GM18907 (cell line): ENCODE results near the gene DLGAP4.

Experiments
- ATAC-seq: cut with Tn5 transposase; IDR thresholded peaks from one replicate; pipeline ENCODE4 v1.9.1; 2021; ENCODE audit warnings: mild to moderate bottlenecking, moderate library complexity; ENCODE audit not compliant: unreplicated experiment

The DLGAP4 gene

GRCh38 chr20:36525620-36526365 is 219.7 kb downstream of the DLGAP4 start:
- ATAC-seq: no peak

- ATAC-seq: no peak
These were observed 220.4 kb downstream of the DLGAP4 start for GRCh38 chr20:36526521-36527011.

GRCh38 chr20:36527331-36528125 is 221.4 kb downstream of the DLGAP4 start:
- no peak for ATAC-seq

- ATAC-seq: no peak
These were observed 222.2 kb downstream of the DLGAP4 start for GRCh38 chr20:36528176-36528874.

- ATAC-seq: no peak
These were observed 222.8 kb downstream of the DLGAP4 start for GRCh38 chr20:36528875-36529417.

GRCh38 chr20:36532388-36532787 is 226.2 kb downstream of the DLGAP4 start:
- no peak for ATAC-seq

- no peak for ATAC-seq
These were observed 226.7 kb downstream of the DLGAP4 start for GRCh38 chr20:36532822-36533221.

- ATAC-seq: no peak
These were observed 232.0 kb downstream of the DLGAP4 start for GRCh38 chr20:36538026-36538722.

GRCh38 chr20:36540551-36541211 is 234.5 kb downstream of the DLGAP4 start:
- ATAC-seq: no peak

GRCh38 chr20:36541227-36541767 is 235.2 kb downstream of the DLGAP4 start, which contains the start of gene MYL9:
TSS of gene MYL9 (plus strand) at chr20:36541519. CDS start at chr20:36544885, 3,366 bp downstream.
- no peak for ATAC-seq

GRCh38 chr20:36541768-36542488 is 235.8 kb downstream of the DLGAP4 start:
- ATAC-seq: no peak

GRCh38 chr20:36542516-36543183 is 236.5 kb downstream of the DLGAP4 start:
- ATAC-seq: no peak

GRCh38 chr20:36543184-36544133 is 237.3 kb downstream of the DLGAP4 start:
- no peak for ATAC-seq

- no peak for ATAC-seq
These were observed 238.2 kb downstream of the DLGAP4 start for GRCh38 chr20:36544134-36545018.

- ATAC-seq: no peak
These were observed 240.1 kb downstream of the DLGAP4 start for GRCh38 chr20:36546111-36546736.
